PC-3 (cell line): ENCODE measurements around the gene DRGX. TPM values are rescaled to one million over a fixed set of nuclear protein-coding genes. Genes with fewer than 3 reads are reported as not detected.

Experiments
- ATAC-seq: fragments of 200-7000 bp; cut with Tn5 transposase; 2 replicates; pipeline ENCODE4 v1.9.1; 2020; ENCODE audit warnings: mild to moderate bottlenecking, moderate library complexity
- BruUV-seq: library from RNA; stranded (reverse); fragments of 400-500 nt; replicated peaks from 2 replicates; lab custom pipeline; 2021; lab: Mats Ljungman, UMichigan
- CTCF ChIA-PET: fragments of 300-600 bp; sonication (Branson Sonifier 250); formaldehyde crosslinking; loops from one replicate; lab custom pipeline; 2022; ENCODE audit warnings: antibody characterized with exemption; lab: Charles Lee
- POLR2A ChIA-PET: fragments of 300-600 bp; sonication (Branson Sonifier 250); formaldehyde crosslinking; loops from one replicate; lab custom pipeline; 2022; ENCODE audit warnings: antibody characterized with exemption; ENCODE audit not compliant: unreplicated experiment; lab: Charles Lee
- DNase-seq: peaks from one replicate; pipeline ENCODE4 v3.0.0-alpha.2; 2015
- H2AFZ ChIP-seq: fragments of 300-600 bp; sonication (generic); 2 replicates; pipeline ENCODE4 v1.6.0; 2016; ENCODE audit warnings: antibody characterized with exemption, low read length
- H3F3A ChIP-seq: fragments of 300-600 bp; sonication (generic); one replicate; pipeline ENCODE4 v1.6.0; 2017; ENCODE audit warnings: antibody characterized with exemption, low read length, control low read depth, mild to moderate bottlenecking; ENCODE audit not compliant: unreplicated experiment
- H3K27ac ChIP-seq: fragments of 300-600 bp; sonication (generic); 2 replicates; pipeline ENCODE4 v1.5.1; 2016; ENCODE audit warnings: mild to moderate bottlenecking, low read length
- H3K27me3 ChIP-seq: fragments of 300-600 bp; sonication (generic); 2 replicates; pipeline ENCODE4 v1.6.1; 2016; ENCODE audit warnings: low read length, mixed read lengths
- H3K36me3 ChIP-seq: fragments of 300-600 bp; sonication (generic); 2 replicates; pipeline ENCODE4 v1.6.1; 2016; ENCODE audit warnings: low read depth, mixed run types, low read length, mixed read lengths
- H3K4me1 ChIP-seq: fragments of 300-600 bp; sonication (generic); 2 replicates; pipeline ENCODE4 v1.5.1; 2016; ENCODE audit warnings: low read length; ENCODE audit not compliant: insufficient read depth
- H3K4me2 ChIP-seq: fragments of 300-600 bp; sonication (generic); 2 replicates; pipeline ENCODE4 v1.6.0; 2016; ENCODE audit warnings: low read length
- H3K4me3 ChIP-seq: fragments of 300-600 bp; sonication (generic); 2 replicates; pipeline ENCODE4 v1.5.1; 2016; ENCODE audit warnings: mild to moderate bottlenecking, low read length, mixed read lengths
- H3K79me2 ChIP-seq: fragments of 300-600 bp; sonication (generic); 2 replicates; pipeline ENCODE4 v1.6.1; 2017; ENCODE audit warnings: low read length, mixed read lengths
- H3K9ac ChIP-seq: fragments of 300-600 bp; sonication (generic); 2 replicates; pipeline ENCODE4 v1.6.0; 2016; ENCODE audit warnings: mild to moderate bottlenecking, low read length
- H3K9me2 ChIP-seq: fragments of 300-600 bp; sonication (generic); replicated peaks from 2 replicates; pipeline ENCODE4 v1.6.1; 2016; ENCODE audit warnings: mixed run types, low read length, mixed read lengths
- H3K9me3 ChIP-seq: fragments of 300-600 bp; sonication (generic); 2 replicates; pipeline ENCODE4 v1.6.1; 2016; ENCODE audit warnings: low read length, mixed read lengths
- H4K20me1 ChIP-seq: fragments of 300-600 bp; sonication (generic); 2 replicates; pipeline ENCODE4 v1.6.1; 2016; ENCODE audit warnings: low read length, mixed read lengths
- EZH2 ChIP-seq: fragments of 300-600 bp; sonication (generic); IDR thresholded peaks from one replicate; pipeline ENCODE4 v1.6.1; 2017; ENCODE audit warnings: antibody characterized with exemption, mild to moderate bottlenecking, low read length; ENCODE audit not compliant: unreplicated experiment
- EZH2phosphoT487 ChIP-seq: fragments of 300-600 bp; sonication (generic); IDR thresholded peaks from 2 replicates; pipeline ENCODE4 v1.6.1; 2018; ENCODE audit warnings: mild to moderate bottlenecking, antibody characterized with exemption, low read length, borderline replicate concordance
- intact Hi-C: fragments of 100-400 bp; cut with micrococcal nuclease; formaldehyde crosslinking; loops from 2 replicates; pipeline ENCODE4 v1.9.0; 2023
- total RNA-seq: library from RNA; depleted of rRNA; stranded (reverse); fragments of >200 nt; gene quantifications from 2 replicates; pipeline ENCODE4 v1.2.3, GENCODE V29; 2014
- TF ChIP-seq, protein P1 (sequence below): fragments of 300-600 bp; sonication (generic); conservative IDR thresholded peaks from 2 replicates; pipeline ENCODE4 v1.5.1; 2017; ENCODE audit warnings: antibody characterized with exemption, low read depth, mild to moderate bottlenecking, low read length

DRGX gene
- total RNA-seq, 1 experiment from 2014 or later = 0.33 TPM

DNA sequence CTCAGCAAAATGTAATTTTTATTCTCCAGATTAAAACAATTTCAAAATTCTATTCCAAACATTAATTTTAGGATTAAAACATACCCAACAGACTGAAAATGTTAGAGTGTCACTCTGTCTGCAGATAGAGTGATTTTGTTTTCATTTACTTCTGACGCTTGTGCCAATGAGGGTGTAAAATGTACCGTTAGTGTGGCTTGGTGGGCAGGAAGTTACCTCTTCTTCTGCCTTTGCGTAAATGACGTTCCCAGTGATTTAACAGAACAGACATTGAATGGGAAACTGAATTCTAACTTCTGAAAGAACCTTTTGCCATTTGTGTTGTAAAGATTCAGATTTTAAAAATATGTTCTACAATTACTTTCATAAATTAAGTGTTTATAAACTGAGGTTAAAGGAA lies 47.0 kb upstream of the DRGX start:
- ChIA-PET CTCF (no interaction called here), POLR2A (no interaction called here)
- no TSS peak for BruUV-seq
- no peak for ATAC-seq
- TF ChIP-seq, protein P1, sequence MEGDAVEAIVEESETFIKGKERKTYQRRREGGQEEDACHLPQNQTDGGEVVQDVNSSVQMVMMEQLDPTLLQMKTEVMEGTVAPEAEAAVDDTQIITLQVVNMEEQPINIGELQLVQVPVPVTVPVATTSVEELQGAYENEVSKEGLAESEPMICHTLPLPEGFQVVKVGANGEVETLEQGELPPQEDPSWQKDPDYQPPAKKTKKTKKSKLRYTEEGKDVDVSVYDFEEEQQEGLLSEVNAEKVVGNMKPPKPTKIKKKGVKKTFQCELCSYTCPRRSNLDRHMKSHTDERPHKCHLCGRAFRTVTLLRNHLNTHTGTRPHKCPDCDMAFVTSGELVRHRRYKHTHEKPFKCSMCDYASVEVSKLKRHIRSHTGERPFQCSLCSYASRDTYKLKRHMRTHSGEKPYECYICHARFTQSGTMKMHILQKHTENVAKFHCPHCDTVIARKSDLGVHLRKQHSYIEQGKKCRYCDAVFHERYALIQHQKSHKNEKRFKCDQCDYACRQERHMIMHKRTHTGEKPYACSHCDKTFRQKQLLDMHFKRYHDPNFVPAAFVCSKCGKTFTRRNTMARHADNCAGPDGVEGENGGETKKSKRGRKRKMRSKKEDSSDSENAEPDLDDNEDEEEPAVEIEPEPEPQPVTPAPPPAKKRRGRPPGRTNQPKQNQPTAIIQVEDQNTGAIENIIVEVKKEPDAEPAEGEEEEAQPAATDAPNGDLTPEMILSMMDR = no peak
- TF ChIP-seq EZH2 (no peak), EZH2phosphoT487 (no peak)
- DNase-seq = no peak
- no peaks in the 10 kb centered on the region for H3K4me1 ChIP-seq
- H3K4me2 ChIP-seq = no peak overlapping the region
- H2AFZ ChIP-seq = no peak overlapping the region
- no peaks in the 10 kb centered on the region for H3K9me2 ChIP-seq
- H3F3A ChIP-seq = no peaks in the 10 kb centered on the region
- no peak overlapping the region for H3K9ac ChIP-seq
- H3K36me3 ChIP-seq = no peaks in the 10 kb centered on the region
- H3K4me3 ChIP-seq = no peak overlapping the region
- no peaks in the 10 kb centered on the region for H4K20me1 ChIP-seq
- no peaks in the 10 kb centered on the region for H3K27me3 ChIP-seq
- no peaks in the 10 kb centered on the region for H3K79me2 ChIP-seq
- H3K9me3 ChIP-seq = no peaks in the 10 kb centered on the region
- H3K27ac ChIP-seq = no peak overlapping the region
- intact Hi-C loops = no loop called here

DNA sequence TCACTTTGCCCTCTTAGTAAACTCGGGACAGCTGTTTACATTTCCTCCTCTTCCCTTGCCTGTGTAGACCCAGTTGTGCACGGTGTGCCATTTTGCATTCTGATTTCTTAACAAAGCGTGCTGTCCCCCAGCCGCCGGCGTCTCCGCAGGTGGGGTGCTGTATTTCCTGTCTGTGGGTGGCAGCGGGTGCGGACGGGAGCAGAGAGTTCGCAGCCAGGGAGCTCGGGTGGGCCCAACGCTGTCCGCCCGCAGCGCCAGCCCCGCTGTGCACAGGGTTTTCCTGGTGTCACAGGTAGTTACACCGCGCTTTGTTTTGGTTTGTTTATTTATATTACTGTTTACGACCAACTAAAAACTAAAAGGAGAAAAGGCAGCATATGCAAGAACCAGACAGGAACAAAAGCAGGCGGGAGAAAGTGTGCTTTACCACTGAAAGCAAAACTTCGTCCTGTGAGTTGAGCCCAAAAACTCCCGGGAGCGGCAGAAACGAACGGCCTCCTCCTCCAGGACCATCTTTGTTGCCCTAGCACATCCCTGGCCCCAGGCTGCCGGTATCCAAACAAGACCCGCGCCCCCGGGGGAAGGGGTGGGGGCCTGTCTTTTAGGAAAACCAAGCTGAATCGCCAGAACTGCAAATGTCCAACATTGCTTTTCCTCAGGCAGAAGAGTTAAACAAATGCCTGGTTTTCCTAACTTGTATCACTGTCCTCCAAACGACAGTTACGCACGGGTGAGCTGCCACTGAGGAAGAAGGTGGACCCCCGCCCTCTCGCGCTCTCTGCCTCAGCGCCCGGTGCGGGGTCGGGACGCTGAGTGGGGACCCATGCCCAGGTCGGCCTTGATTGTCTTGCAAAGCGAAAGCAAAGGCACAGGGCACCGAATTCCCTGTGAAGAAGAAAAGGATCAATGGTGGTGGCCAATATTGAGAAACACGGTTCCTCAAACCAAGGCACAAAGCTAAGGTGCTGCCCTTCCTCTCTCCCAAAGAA lies 45.9 kb upstream of the DRGX start:
- H3K4me1 ChIP-seq = no peaks in the 10 kb centered on the region
- ATAC-seq (no peak), DNase-seq (no peak)
- no TSS peak for BruUV-seq
- no peaks in the 10 kb centered on the region for H4K20me1 ChIP-seq
- ChIA-PET CTCF (no interaction called here), POLR2A (no interaction called here)
- no peaks in the 10 kb centered on the region for H3K79me2 ChIP-seq
- no peaks in the 10 kb centered on the region for H3F3A ChIP-seq
- no peaks in the 10 kb centered on the region for H3K9me3 ChIP-seq
- no peak overlapping the region for H3K9ac ChIP-seq
- intact Hi-C loops = no loop called here
- H3K4me3 ChIP-seq = no peak overlapping the region
- H3K27ac ChIP-seq = no peak overlapping the region
- H3K4me2 ChIP-seq = no peak overlapping the region
- TF ChIP-seq, protein P1 = no peak
- TF ChIP-seq EZH2 = no peak
- no peak for TF ChIP-seq EZH2phosphoT487
- H3K27me3 ChIP-seq = no peaks in the 10 kb centered on the region
- no peak overlapping the region for H2AFZ ChIP-seq
- H3K9me2 ChIP-seq = no peaks in the 10 kb centered on the region
- H3K36me3 ChIP-seq = no peaks in the 10 kb centered on the region

DNA sequence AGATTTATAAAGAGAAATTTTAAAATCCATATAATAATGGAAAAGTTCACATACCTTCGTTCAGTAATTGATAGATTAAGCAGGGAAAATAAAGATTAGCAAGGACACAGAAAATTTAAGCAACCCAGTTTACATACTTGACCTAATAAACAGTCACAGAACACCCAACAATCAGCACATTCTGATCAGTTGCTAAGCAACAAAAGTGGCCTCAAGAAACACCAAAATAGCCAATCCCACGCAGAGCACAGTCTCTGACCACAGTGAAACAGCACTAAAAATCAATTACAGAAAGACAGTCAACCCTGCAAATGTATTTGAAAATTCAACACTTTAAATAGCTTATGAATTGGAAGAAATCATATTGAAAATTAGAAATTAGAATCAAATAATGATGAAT lies 39.3 kb upstream of the DRGX start:
- ATAC-seq = no peak
- ChIA-PET POLR2A (no interaction called here), CTCF (no interaction called here)
- Histone ChIP-seq H3K4me2 (no peak overlapping the region), H3K4me1 (no peaks in the 10 kb centered on the region), H3K27ac (no peak overlapping the region), H4K20me1 (no peaks in the 10 kb centered on the region), H3K79me2 (no peaks in the 10 kb centered on the region), H3K27me3 (no peaks in the 10 kb centered on the region), H2AFZ (no peak overlapping the region), H3K4me3 (no peak overlapping the region), H3K9ac (no peak overlapping the region), H3K9me2 (no peaks in the 10 kb centered on the region), H3F3A (no peaks in the 10 kb centered on the region), H3K36me3 (no peaks in the 10 kb centered on the region), H3K9me3 (no peaks in the 10 kb centered on the region)
- TF ChIP-seq EZH2 (no peak), EZH2phosphoT487 (no peak)
- TF ChIP-seq, protein P1 = no peak
- DNase-seq = no peak
- intact Hi-C loops = no loop called here
- BruUV-seq = no TSS peak
